ENCODE results near the gene BDH1. TPM values are rescaled to one million over a fixed set of nuclear protein-coding genes. Genes with fewer than 3 reads are reported as not detected.
A peak's percentile ranks its signal among the peaks of the same experiment; 100 is the strongest.

The BDH1 gene
- total and polyA plus RNA-seq, 2 of the 8 experiments (the other 6 are each of a cell fraction or from before 2014, with no cell fraction given): 27.2 to 28.1 TPM

- H3K27ac ChIP-seq (ENCODE audit: low read depth, low read length): peak overlapping the region; percentile 57; the same call in 1 of the 2 replicates
- H3K27me3 ChIP-seq (replicated peaks in 1 of 4; ENCODE audit: control insufficient read depth in 3 of 4, extremely low read depth in 1 of 4, insufficient read depth in 3 of 4, low read length in 3 of 4): 0 out of 7 replicates have a peak, but pooled peaks cover 0 to 5% (median 0%) of the 10 kb centered on the region in 4 experiments
- H3K56ac ChIP-seq (replicated peaks; ENCODE audit: insufficient read length, low read depth, low read length): no peak overlapping the region
- H3K79me2 ChIP-seq (ENCODE audit: control insufficient read depth in 1 of 2, insufficient read depth in 2 of 2, low read length in 2 of 2): no peaks in the 10 kb centered on the region
- 68% methylated on average over 5 of the region's 5 CpGs; no CpG with 5 or more reads in 1 of the 2 experiments for WGBS, 2 experiments (ENCODE audit: extremely low coverage in 1 of 2, insufficient coverage in 1 of 2, insufficient read length in 1 of 2, insufficient replicate concordance in 2 of 2, low coverage in 1 of 2, low lambda C conversion rate in 2 of 2, missing lambda C conversion rate in 1 of 2)
- peak overlapping the region; percentile 87 for H3K4ac ChIP-seq (replicated peaks; ENCODE audit: insufficient read length, low read depth, low read length)
- H2AFZ ChIP-seq (ENCODE audit: low read length): no peak overlapping the region
- ChIA-PET CTCF (ENCODE audit: partially characterized antibody) (interaction anchor here (1.0 to 2.3 kb wide), 4 partner anchors 9 to 47 kb away, joined by 3 to 10 read pairs (median 6); no protein-coding TSS in a partner anchor), POLR2A (ENCODE audit: partially characterized antibody) (interaction anchor here (1.1 to 2.6 kb wide), 6 partner anchors 11 to 20 kb away, joined by 3 to 10 read pairs (median 4); partner anchors contain the start of gene BDH1)
- H3K23me2 ChIP-seq (ENCODE audit: low read depth, low read length): peaks cover 2% of the 10 kb centered on the region; the same call in 1 of the 2 replicates
- H2BK12ac ChIP-seq (ENCODE audit: low read depth, low read length): peak overlapping the region; percentile 72; the same call in 1 of the 2 replicates
- TF ChIP-seq TAF1 (IDR thresholded peaks at IDR 0.05; ENCODE audit: low read depth, low read length) (0 out of 2 replicates have a peak, but pooled peaks have one; percentile 5), TCF12 (IDR thresholded peaks at IDR 0.05; ENCODE audit: low read depth, low read length) (no peak)
- H3K9me3 ChIP-seq (ENCODE audit: insufficient read depth in 2 of 2, low read depth in 1 of 2, low read length in 1 of 2): peaks cover 8 to 11% of the 10 kb centered on the region in 2 experiments
- DNase-seq (ENCODE audit: low read depth in 1 of 2, low spot score in 2 of 2) (no peak), FAIRE-seq (no peak)
- no peak overlapping the region for H2AK5ac ChIP-seq (ENCODE audit: low read depth, low read length)
- H3K79me1 ChIP-seq (ENCODE audit: low read depth, low read length): no peaks in the 10 kb centered on the region
- H3K14ac ChIP-seq (ENCODE audit: insufficient read length): no peak overlapping the region
- peak overlapping the region; percentile 99 for H2BK120ac ChIP-seq (replicated peaks; ENCODE audit: low read depth, low read length)
- H4K91ac ChIP-seq (replicated peaks; ENCODE audit: insufficient read length, low read length): peak overlapping the region; percentile 96
- no peaks in the 10 kb centered on the region for H4K20me1 ChIP-seq (replicated peaks in 1 of 2; ENCODE audit: control insufficient read depth in 1 of 2, insufficient read depth in 2 of 2, low read length in 2 of 2)
- no peak overlapping the region for H3K23ac ChIP-seq (ENCODE audit: insufficient read length)
- H3K9ac ChIP-seq (replicated peaks in 1 of 4; ENCODE audit: extremely low read depth in 1 of 4, low read depth in 3 of 4, low read length in 3 of 4): no peak overlapping the region
- peak overlapping the region in 1 of 4 experiments; percentile 46; a peak in 2 of 8 replicates for H3K4me3 ChIP-seq (ENCODE audit: extremely low read depth in 1 of 4, insufficient read depth in 2 of 4, low read depth in 3 of 4, low read length in 4 of 4)
- H2BK5ac ChIP-seq (ENCODE audit: low read depth, low read length): peak overlapping the region; percentile 96; the same call in 1 of the 2 replicates
- H2BK20ac ChIP-seq (ENCODE audit: low read length): peak overlapping the region; percentile 92
- peak overlapping the region; percentile 38 for H4K5ac ChIP-seq (ENCODE audit: insufficient read length, low read depth, low read length)
- peak overlapping the region; percentile 19 to 74 for H3K4me2 ChIP-seq (ENCODE audit: insufficient read depth in 1 of 2, low read depth in 2 of 2, low read length in 2 of 2)
- H4K8ac ChIP-seq (ENCODE audit: extremely low read depth, insufficient read depth, low read length): no peak overlapping the region; the same call in 1 of the 2 replicates
- peak overlapping the region; percentile 91 for H3K18ac ChIP-seq (ENCODE audit: extremely low read depth, low read length)
- H3K4me1 ChIP-seq (replicated peaks in 1 of 4; ENCODE audit: control insufficient read depth in 3 of 4, insufficient read depth in 4 of 4, low read length in 3 of 4): peaks cover 18 to 42% (median 37%) of the 10 kb centered on the region in 4 experiments
- H2BK15ac ChIP-seq (ENCODE audit: low read length): no peak overlapping the region
- no peaks in the 10 kb centered on the region for H3K36me3 ChIP-seq (ENCODE audit: control insufficient read depth in 2 of 4, insufficient read depth in 4 of 4, low read length in 3 of 4)
Measured at GRCh38 chr3:197575362-197575761, 19.6 kb upstream of the BDH1 start.
